Caco-2 (cell line): ENCODE data around the gene S100Z. TPM values are rescaled to one million over a fixed set of nuclear protein-coding genes. Genes with fewer than 3 reads are reported as not detected.

ENCODE experiments used
- BruUV-seq: library from RNA; stranded (reverse); fragments of 400-500 nt; replicated peaks from 2 replicates; lab custom pipeline; 2021; lab: Mats Ljungman, UMichigan
- CTCF ChIA-PET: fragments of 300-600 bp; sonication (Branson Sonifier 250); formaldehyde crosslinking; loops from one replicate; lab custom pipeline; 2022; ENCODE audit warnings: antibody characterized with exemption; lab: Charles Lee
- POLR2A ChIA-PET: fragments of 300-600 bp; sonication (Branson Sonifier 250); formaldehyde crosslinking; loops from one replicate; lab custom pipeline; 2022; ENCODE audit warnings: antibody characterized with exemption; lab: Charles Lee
- DNase-seq, 2 experiments: peaks; one replicate each; pipeline versions ENCODE4 v3.0.0 to v3.0.0-alpha.2; 2020 to 2022
- H3K27me3 ChIP-seq: replicated peaks from 2 replicates; pipeline ENCODE4 v1.6.0; 2011; ENCODE audit warnings: low read length; ENCODE audit not compliant: control insufficient read depth, insufficient read depth
- H3K36me3 ChIP-seq: 2 replicates; pipeline ENCODE4 v1.5.1; 2011; ENCODE audit warnings: low read length; ENCODE audit not compliant: control insufficient read depth, insufficient read depth
- H3K4me1 ChIP-seq: fragments of 250-450 bp; sonication (Bioruptor Pico); 2 replicates; pipeline ENCODE4 v1.5.1; 2020; ENCODE audit warnings: mild to moderate bottlenecking
- H3K4me3 ChIP-seq: 2 replicates; pipeline ENCODE4 v1.5.1; 2011; ENCODE audit warnings: low read depth, mild to moderate bottlenecking, control low read depth, low read length
- H3K9me3 ChIP-seq: fragments of 250-450 bp; sonication (Bioruptor Pico); 2 replicates; pipeline ENCODE4 v1.5.1; 2020; ENCODE audit warnings: mild to moderate bottlenecking, moderate library complexity
- H3K27ac Mint-ChIP-seq: one replicate; pipeline ENCODE4 v1.8.0; 2022; ENCODE audit warnings: mixed read lengths; ENCODE audit not compliant: unreplicated experiment
- H3K27me3 Mint-ChIP-seq: one replicate; pipeline ENCODE4 v1.8.0; 2022; ENCODE audit warnings: mixed read lengths; ENCODE audit not compliant: insufficient read depth, unreplicated experiment
- H3K36me3 Mint-ChIP-seq: one replicate; pipeline ENCODE4 v1.8.0; 2022; ENCODE audit warnings: mild to moderate bottlenecking, mixed read lengths; ENCODE audit not compliant: insufficient read depth, unreplicated experiment
- H3K4me1 Mint-ChIP-seq: one replicate; pipeline ENCODE4 v1.8.0; 2022; ENCODE audit warnings: low read depth, mixed read lengths; ENCODE audit not compliant: unreplicated experiment
- H3K4me3 Mint-ChIP-seq: one replicate; pipeline ENCODE4 v1.8.0; 2022; ENCODE audit warnings: mild to moderate bottlenecking, moderate library complexity, mixed read lengths; ENCODE audit not compliant: unreplicated experiment
- H3K9me3 Mint-ChIP-seq: one replicate; pipeline ENCODE4 v1.8.0; 2022; ENCODE audit warnings: mixed read lengths; ENCODE audit not compliant: unreplicated experiment
- intact Hi-C: fragments of 100-400 bp; cut with micrococcal nuclease; formaldehyde crosslinking; loops from one replicate; pipeline ENCODE4 v1.10.0; 2022; ENCODE audit not compliant: unreplicated experiment
- total RNA-seq: library from RNA; stranded (reverse); gene quantifications from 2 replicates; pipeline ENCODE4 v1.2.3, GENCODE V29; 2022
- TF ChIP-seq, protein P1 (sequence below), 2 experiments: fragments of 200-600 bp in 1 of 2; IDR thresholded peaks; 1 replicate in 1 of 2; 2 replicates in 1 of 2; pipeline versions ENCODE4 v1.5.1 to v1.8.0; 2011 to 2022; ENCODE audit warnings: antibody characterized with exemption in 1 of 2, control low read depth in 1 of 2, inconsistent platforms in 1 of 2, low read depth in 1 of 2, low read length in 1 of 2, mild to moderate bottlenecking in 1 of 2, moderate library complexity in 1 of 2; ENCODE audit not compliant: insufficient read depth in 1 of 2, severe bottlenecking in 1 of 2, unreplicated experiment in 1 of 2

The S100Z gene
- total RNA-seq, 1 experiment from 2014 or later, result 0.66 TPM

DNA sequence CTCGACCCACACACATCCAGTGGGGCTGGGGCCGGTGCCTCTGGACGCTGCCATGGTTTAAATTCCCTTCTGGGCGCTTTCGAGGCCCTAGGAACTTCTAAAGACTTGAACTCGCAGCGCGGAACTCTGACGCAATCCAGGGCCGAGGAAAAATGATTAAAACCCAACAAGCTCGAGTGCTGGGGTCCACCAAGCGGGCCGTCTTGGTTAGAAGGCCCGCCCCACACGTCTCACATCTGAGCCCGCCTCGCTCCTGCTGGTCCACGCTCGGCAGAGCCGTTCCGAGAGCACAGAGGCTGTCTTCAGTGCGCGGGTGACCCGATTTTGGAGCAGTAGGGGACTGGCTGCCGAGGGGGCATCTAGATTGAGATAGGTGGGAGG lies 104.6 kb downstream of the S100Z start:
- H3K36me3 ChIP-seq, result no peaks in the 10 kb centered on the region
- ChIA-PET POLR2A (no interaction called here), CTCF (no interaction called here)
- H3K4me3 Mint-ChIP-seq, result no peak overlapping the region
- H3K9me3 ChIP-seq, result no peaks in the 10 kb centered on the region
- no peaks in the 10 kb centered on the region for H3K9me3 Mint-ChIP-seq
- no peaks in the 10 kb centered on the region for H3K36me3 Mint-ChIP-seq
- no peak for DNase-seq
- H3K4me1 Mint-ChIP-seq, result no peaks in the 10 kb centered on the region
- intact Hi-C loops, result no loop called here
- H3K27me3 ChIP-seq, result no peaks in the 10 kb centered on the region
- TF ChIP-seq, protein P1, sequence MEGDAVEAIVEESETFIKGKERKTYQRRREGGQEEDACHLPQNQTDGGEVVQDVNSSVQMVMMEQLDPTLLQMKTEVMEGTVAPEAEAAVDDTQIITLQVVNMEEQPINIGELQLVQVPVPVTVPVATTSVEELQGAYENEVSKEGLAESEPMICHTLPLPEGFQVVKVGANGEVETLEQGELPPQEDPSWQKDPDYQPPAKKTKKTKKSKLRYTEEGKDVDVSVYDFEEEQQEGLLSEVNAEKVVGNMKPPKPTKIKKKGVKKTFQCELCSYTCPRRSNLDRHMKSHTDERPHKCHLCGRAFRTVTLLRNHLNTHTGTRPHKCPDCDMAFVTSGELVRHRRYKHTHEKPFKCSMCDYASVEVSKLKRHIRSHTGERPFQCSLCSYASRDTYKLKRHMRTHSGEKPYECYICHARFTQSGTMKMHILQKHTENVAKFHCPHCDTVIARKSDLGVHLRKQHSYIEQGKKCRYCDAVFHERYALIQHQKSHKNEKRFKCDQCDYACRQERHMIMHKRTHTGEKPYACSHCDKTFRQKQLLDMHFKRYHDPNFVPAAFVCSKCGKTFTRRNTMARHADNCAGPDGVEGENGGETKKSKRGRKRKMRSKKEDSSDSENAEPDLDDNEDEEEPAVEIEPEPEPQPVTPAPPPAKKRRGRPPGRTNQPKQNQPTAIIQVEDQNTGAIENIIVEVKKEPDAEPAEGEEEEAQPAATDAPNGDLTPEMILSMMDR (IDR thresholded peaks at IDR 0.05; ENCODE audit: insufficient read depth in 1 of 2, low read depth in 1 of 2, low read length in 1 of 2, severe bottlenecking in 1 of 2, unreplicated experiment in 1 of 2), result no peak
- H3K27ac Mint-ChIP-seq, result no peak overlapping the region
- no TSS peak for BruUV-seq
- H3K4me3 ChIP-seq, result no peak overlapping the region
- no peaks in the 10 kb centered on the region for H3K4me1 ChIP-seq
- no peaks in the 10 kb centered on the region for H3K27me3 Mint-ChIP-seq

DNA sequence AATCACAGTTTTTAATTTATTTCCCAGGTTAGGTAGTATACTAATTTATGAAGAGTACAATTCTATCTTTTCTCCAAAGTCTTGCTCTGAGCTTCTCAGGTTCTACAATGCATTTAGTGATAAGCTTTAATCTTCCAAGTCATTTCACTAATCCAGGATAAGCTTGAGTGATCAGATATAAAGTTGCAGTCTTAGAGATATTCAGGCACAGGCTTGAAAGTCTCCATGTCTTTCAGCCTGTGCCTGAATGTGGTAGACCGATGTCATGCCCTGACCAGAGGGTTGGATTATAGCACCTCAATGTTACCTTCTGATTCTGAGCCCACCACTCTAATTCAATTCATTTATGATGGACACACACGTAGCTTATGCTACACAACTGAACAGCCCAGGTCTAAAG lies 106.2 kb downstream of the S100Z start:
- Mint-ChIP-seq H3K36me3 (peaks cover 4% of the 10 kb centered on the region), H3K9me3 (no peaks in the 10 kb centered on the region), H3K27me3 (no peaks in the 10 kb centered on the region), H3K27ac (no peak overlapping the region), H3K4me1 (no peaks in the 10 kb centered on the region), H3K4me3 (no peak overlapping the region)
- Histone ChIP-seq H3K4me1 (no peaks in the 10 kb centered on the region), H3K36me3 (no peaks in the 10 kb centered on the region), H3K9me3 (no peaks in the 10 kb centered on the region), H3K4me3 (no peak overlapping the region), H3K27me3 (no peaks in the 10 kb centered on the region)
- ChIA-PET POLR2A (no interaction called here), CTCF (no interaction called here)
- no TSS peak for BruUV-seq
- TF ChIP-seq, protein P1 (IDR thresholded peaks at IDR 0.05; ENCODE audit: insufficient read depth in 1 of 2, low read depth in 1 of 2, low read length in 1 of 2, severe bottlenecking in 1 of 2, unreplicated experiment in 1 of 2), result no peak
- no peak for DNase-seq
- intact Hi-C loops, result no loop called here

DNA sequence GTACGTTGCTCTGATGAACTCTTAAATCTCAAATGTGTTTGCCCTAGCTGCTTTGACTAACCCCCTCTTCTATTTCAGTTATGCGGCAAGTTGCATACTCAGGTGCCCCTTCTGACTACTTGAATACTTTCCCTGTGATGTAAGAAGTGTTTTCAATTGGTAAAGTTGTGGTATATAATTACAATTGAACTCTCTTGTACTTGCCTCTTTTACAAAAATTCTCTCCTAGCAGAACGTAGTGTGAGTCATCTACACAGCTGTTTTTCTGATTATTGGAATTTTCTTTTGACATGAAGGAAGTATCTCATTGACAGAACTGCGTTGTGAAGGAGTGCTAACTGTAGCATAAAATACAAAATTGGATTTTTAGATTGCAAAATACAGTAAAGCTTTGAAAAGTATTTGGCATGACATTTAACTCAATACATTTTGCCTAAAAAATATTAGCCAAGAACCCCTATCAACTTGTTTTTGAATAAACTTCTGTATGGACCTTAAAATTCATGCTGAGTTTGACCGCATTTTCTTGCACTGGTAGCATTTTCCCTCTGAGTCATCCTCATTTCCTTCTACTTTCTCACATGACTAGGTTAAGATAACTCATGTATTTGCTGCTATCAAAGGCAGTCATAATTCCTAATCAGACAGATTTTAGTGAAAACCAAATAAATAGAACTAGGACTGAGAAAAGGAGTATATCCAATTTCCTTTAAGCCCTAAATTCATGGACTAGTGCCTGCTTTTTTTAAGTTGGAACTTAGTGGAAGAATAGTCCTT lies 109.4 kb downstream of the S100Z start:
- H3K4me3 ChIP-seq, result no peak overlapping the region
- Mint-ChIP-seq H3K4me3 (no peak overlapping the region), H3K36me3 (peaks cover 4% of the 10 kb centered on the region), H3K4me1 (peaks cover 3% of the 10 kb centered on the region), H3K9me3 (no peaks in the 10 kb centered on the region), H3K27ac (no peak overlapping the region), H3K27me3 (no peaks in the 10 kb centered on the region)
- TF ChIP-seq, protein P1 (IDR thresholded peaks at IDR 0.05; ENCODE audit: insufficient read depth in 1 of 2, low read depth in 1 of 2, low read length in 1 of 2, severe bottlenecking in 1 of 2, unreplicated experiment in 1 of 2), result no peak
- peaks cover 5% of the 10 kb centered on the region; the same call in 1 of the 2 replicates for H3K4me1 ChIP-seq
- DNase-seq, result no peak
- intact Hi-C loops, result no loop called here
- ChIA-PET POLR2A (no interaction called here), CTCF (no interaction called here)
- BruUV-seq, result no TSS peak
- H3K27me3 ChIP-seq, result no peaks in the 10 kb centered on the region
- H3K36me3 ChIP-seq, result no peaks in the 10 kb centered on the region
- no peaks in the 10 kb centered on the region for H3K9me3 ChIP-seq
